Measurements from ENCODE around the gene NDC80.
"Not testable (repeated sequence)": the region's sequence is repeated elsewhere in the genome, so short reads cannot be mapped to it uniquely, and the experiment has no call there.

The NDC80 gene

GRCh38 chr18:2571200-2572170 lies at the start of gene NDC80, which contains the start of gene METTL4:
NDC80 (plus strand) TSS chr18:2571557; CDS start chr18:2572986, 1,429 bp downstream.
METTL4 (minus strand) TSS chr18:2571505; CDS start chr18:2567216, 4,289 bp downstream.
- TF ChIP-seq CTCF (IDR thresholded peaks at IDR 0.05; ENCODE audit: borderline replicate concordance, control extremely low read depth, extremely low read depth, insufficient read depth, missing control alignments) = no peak
- peak; percentile 89 for DNase-seq (ENCODE audit: low spot score)
- in situ Hi-C loops (cut with MboI; ENCODE audit: low sequenced_read_pairs, unreplicated experiment) = no loop called here

DNA sequence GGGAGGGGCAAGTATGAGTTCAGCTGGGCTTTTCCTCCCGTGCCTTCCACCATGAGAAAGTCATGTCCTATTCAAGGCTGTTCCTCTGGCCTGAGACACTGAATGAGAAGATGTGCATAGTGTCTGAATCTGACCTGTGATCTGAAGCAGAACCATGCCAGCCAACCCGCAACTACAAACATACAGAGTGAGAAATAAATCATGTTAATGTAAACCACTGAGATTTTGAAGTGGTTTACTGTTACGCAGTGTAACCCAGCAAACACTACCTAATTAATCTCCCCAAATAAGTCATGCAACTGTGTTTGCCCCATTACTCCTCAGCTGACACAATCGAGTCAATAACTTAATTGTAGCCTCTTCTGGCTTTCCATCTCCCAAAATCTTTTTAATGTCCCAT lies 49.2 kb upstream of the NDC80 start:
- DNase-seq (ENCODE audit: low spot score) = no peak
- TF ChIP-seq CTCF (IDR thresholded peaks at IDR 0.05; ENCODE audit: borderline replicate concordance, control extremely low read depth, extremely low read depth, insufficient read depth, missing control alignments) = no peak
- in situ Hi-C loops (cut with MboI; ENCODE audit: low sequenced_read_pairs, unreplicated experiment) = no loop called here

- in situ Hi-C loops (cut with MboI; ENCODE audit: low sequenced_read_pairs, unreplicated experiment) = loop anchor here (25.0 kb wide), 3 partner anchors 187 to 937 kb away; no protein-coding TSS in a partner anchor
- not testable (repeated sequence) for DNase-seq (ENCODE audit: low spot score)
These were observed 46.6 kb upstream of the NDC80 start for GRCh38 chr18:2524794-2525198.

DNA sequence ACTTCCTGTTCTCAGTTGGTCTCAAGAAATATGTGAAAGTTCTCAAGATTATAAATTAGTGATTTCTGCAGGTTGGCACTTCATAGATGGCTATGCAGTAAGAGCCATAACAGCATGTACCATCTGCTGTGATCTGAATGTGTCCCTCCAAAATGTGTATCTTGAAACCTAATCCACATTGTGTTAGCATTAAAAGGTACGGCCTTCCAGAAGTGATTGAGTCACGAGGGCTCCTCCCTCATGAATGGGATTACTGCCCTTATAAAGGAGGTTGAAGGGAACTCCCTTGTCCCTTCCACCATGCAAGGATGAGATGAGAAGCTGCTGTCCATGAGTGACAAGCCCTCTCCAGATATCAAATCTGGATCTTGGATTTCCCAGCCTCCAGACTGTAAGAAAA lies 45.0 kb upstream of the NDC80 start:
- no peak for TF ChIP-seq CTCF (IDR thresholded peaks at IDR 0.05; ENCODE audit: borderline replicate concordance, control extremely low read depth, extremely low read depth, insufficient read depth, missing control alignments)
- no peak for DNase-seq (ENCODE audit: low spot score)
- in situ Hi-C loops (cut with MboI; ENCODE audit: low sequenced_read_pairs, unreplicated experiment) = loop anchor here (25.0 kb wide), 3 partner anchors 189 to 939 kb away; no protein-coding TSS in a partner anchor

- in situ Hi-C loops (cut with MboI; ENCODE audit: low sequenced_read_pairs, unreplicated experiment) = loop anchor here (25.0 kb wide), 3 partner anchors 192 to 942 kb away; no protein-coding TSS in a partner anchor
These were observed 42.2 kb upstream of the NDC80 start for GRCh38 chr18:2529154-2529553.

GRCh38 chr18:2531751-2532150 lies 39.6 kb upstream of the NDC80 start:
- in situ Hi-C loops (cut with MboI; ENCODE audit: low sequenced_read_pairs, unreplicated experiment) = loop anchor here (25.0 kb wide), 3 partner anchors 194 to 944 kb away; no protein-coding TSS in a partner anchor

More at GRCh38 chr18:2529154-2529553, 42.2 kb upstream of the NDC80 start:
- DNase-seq (ENCODE audit: low spot score) = no peak
- no peak for TF ChIP-seq CTCF (IDR thresholded peaks at IDR 0.05; ENCODE audit: borderline replicate concordance, control extremely low read depth, extremely low read depth, insufficient read depth, missing control alignments)

More at GRCh38 chr18:2531751-2532150, 39.6 kb upstream of the NDC80 start:
- no peak for TF ChIP-seq CTCF (IDR thresholded peaks at IDR 0.05; ENCODE audit: borderline replicate concordance, control extremely low read depth, extremely low read depth, insufficient read depth, missing control alignments)
- DNase-seq (ENCODE audit: low spot score) = no peak

Data from GM13976 (cell line).